Lower leg skin (tissue), 4 donors: Measurements from ENCODE around the gene GALK2. TPM values are rescaled to one million over a fixed set of nuclear protein-coding genes. Genes with fewer than 3 reads are reported as not detected.
"Not testable (repeated sequence)": the region's sequence is repeated elsewhere in the genome, so short reads cannot be mapped to it uniquely, and the experiment has no call there.

Source experiments
- DNase-seq, 2 donors: peaks; one replicate each; pipeline ENCODE4 v3.0.0-alpha.2; 2019; ENCODE audit warnings: low spot score in 2 of 2
- H3K4me3 ChIP-seq: fragments of 200-600 bp; sonication (generic); 2 replicates; pipeline ENCODE4 v1.5.1; 2017; ENCODE audit warnings: mild to moderate bottlenecking, low read depth; ENCODE audit not compliant: poor library complexity, severe bottlenecking
- POLR2A ChIP-seq, 2 donors: fragments of 450-650 bp; IDR thresholded peaks; one replicate each; pipeline ENCODE4 v1.6.1; 2016 to 2017; ENCODE audit warnings: antibody characterized with exemption in 2 of 2, mild to moderate bottlenecking in 1 of 2, moderate library complexity in 1 of 2
- WGBS, 2 donors: methylation state at CpG; one replicate each; pipeline ENCODE4 v1.1.5; 2018; 5-methylcytosine and 5-hydroxymethylcytosine counted together
- intact Hi-C: fragments of 100-400 bp; cut with DNase I; formaldehyde crosslinking; loops from one replicate; pipeline ENCODE4 v1.15.0; 2023; ENCODE audit warnings: low total_unique reads
- total RNA-seq, 4 donors: library from RNA; depleted of rRNA; stranded (reverse); fragments of >200 nt; gene quantifications; one replicate each; pipeline ENCODE4 v1.1.0, GENCODE V29; 2016
- TF ChIP-seq, protein P1 (sequence below), 3 donors: fragments of 450-650 bp; IDR thresholded peaks; one replicate each; pipeline ENCODE4 v1.5.1; 2016; ENCODE audit warnings: antibody characterized with exemption in 3 of 3, mild to moderate bottlenecking in 3 of 3, moderate library complexity in 2 of 3

The GALK2 gene
- total RNA-seq, 4 donors from 2014 or later = 20.7 to 35.4 (median 27.8) TPM

DNA sequence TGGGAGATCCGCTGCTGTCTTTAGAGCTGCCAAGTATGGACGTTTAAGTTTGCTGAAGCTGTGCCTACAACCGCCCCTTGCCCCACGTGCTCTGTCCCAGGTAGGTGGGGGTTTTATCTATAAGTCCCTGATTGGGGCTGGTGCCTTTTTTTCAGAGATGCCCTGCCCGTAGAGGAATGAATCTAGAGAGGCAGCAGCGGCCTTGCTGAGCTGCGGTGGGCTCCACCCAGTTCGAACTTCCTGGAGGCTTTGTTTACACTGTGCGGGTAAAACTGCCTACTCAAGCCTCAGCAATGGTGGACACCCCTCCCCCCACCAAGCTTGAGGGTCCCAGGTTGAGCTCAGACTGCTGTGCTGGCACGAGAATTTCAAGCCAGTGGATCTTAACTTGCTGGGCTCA is 169.6 kb downstream of the GALK2 start:
- intact Hi-C loops = no loop called here
- DNase-seq = no peak
- no peak for TF ChIP-seq POLR2A (IDR thresholded peaks at IDR 0.05)
- TF ChIP-seq, protein P1, sequence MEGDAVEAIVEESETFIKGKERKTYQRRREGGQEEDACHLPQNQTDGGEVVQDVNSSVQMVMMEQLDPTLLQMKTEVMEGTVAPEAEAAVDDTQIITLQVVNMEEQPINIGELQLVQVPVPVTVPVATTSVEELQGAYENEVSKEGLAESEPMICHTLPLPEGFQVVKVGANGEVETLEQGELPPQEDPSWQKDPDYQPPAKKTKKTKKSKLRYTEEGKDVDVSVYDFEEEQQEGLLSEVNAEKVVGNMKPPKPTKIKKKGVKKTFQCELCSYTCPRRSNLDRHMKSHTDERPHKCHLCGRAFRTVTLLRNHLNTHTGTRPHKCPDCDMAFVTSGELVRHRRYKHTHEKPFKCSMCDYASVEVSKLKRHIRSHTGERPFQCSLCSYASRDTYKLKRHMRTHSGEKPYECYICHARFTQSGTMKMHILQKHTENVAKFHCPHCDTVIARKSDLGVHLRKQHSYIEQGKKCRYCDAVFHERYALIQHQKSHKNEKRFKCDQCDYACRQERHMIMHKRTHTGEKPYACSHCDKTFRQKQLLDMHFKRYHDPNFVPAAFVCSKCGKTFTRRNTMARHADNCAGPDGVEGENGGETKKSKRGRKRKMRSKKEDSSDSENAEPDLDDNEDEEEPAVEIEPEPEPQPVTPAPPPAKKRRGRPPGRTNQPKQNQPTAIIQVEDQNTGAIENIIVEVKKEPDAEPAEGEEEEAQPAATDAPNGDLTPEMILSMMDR (IDR thresholded peaks at IDR 0.05) = no peak
- WGBS, 2 donors = 92 to 95% methylated on average over 8 to 9 of the region's 10 CpGs
- H3K4me3 ChIP-seq = no peak overlapping the region

DNA sequence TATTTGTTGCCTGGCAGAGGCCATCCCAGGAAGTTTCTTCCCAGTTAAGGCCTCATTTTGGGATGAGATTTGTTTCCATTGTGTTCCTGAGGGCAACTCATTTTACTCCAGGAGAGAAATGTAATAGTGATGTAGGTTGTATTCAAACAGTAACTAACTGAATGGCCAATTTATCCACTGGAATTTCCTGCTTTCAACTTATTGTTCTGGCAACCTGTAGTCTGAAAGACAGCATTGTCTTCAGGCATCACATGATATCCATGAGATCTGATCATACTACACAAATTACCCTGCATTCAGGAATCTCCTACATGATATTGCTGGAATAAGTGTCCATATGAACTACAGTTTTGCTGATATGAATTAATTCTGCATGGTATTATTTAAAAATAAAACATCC is 173.5 kb downstream of the GALK2 start:
- no peak overlapping the region for H3K4me3 ChIP-seq
- TF ChIP-seq POLR2A (IDR thresholded peaks at IDR 0.05) = no peak
- TF ChIP-seq, protein P1 (IDR thresholded peaks at IDR 0.05) = no peak
- no peak for DNase-seq
- intact Hi-C loops = no loop called here

DNA sequence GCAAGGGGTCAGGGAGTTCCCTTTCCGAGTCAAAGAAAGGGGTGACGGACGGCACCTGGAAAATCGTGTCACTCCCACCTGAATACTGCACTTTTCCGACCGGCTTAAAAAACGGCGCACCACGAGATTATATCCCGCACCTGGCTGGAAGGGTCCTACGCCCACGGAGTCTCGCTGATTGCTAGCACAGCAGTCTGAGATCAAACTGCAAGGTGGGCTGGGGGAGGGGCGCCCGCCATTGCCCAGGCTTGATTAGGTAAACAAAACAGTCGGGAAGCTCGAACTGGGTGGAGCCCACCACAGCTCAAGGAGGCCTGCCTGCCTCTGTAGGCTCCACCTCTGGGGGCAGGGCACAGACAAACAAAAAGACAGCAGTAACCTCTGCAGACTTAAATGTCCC is 184.4 kb downstream of the GALK2 start:
- intact Hi-C loops, H3K4me3 ChIP-seq, DNase-seq: not testable (repeated sequence)
- WGBS, 2 donors = 88 to 91% methylated on average over 16 to 17 of the region's 17 CpGs

DNA sequence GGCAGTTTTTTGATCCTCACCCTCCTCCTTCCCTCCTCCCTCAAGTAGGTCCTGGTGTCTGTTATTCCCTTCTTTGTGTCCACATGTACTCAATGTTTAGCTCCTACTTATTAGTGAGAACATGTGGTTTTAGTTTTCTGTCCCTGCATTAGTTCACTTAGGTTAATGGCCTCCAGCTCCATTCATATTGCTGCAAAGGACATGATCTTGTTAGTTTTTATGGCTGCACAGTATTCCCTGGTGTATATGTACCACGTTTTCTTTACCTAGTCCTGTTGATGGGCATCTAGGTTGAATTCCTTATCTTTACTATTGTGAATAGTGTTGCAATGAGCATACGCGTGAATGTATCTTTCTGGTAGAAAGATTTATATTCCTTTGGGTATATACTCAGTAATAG is 191.3 kb downstream of the GALK2 start:
- intact Hi-C loops = no loop called here
- H3K4me3 ChIP-seq = no peak overlapping the region
- TF ChIP-seq, protein P1 (IDR thresholded peaks at IDR 0.05) = no peak
- no peak for TF ChIP-seq POLR2A (IDR thresholded peaks at IDR 0.05)
- WGBS, 2 donors = 82 to 86% methylated on average over 3 of the region's 3 CpGs
- no peak for DNase-seq

DNA sequence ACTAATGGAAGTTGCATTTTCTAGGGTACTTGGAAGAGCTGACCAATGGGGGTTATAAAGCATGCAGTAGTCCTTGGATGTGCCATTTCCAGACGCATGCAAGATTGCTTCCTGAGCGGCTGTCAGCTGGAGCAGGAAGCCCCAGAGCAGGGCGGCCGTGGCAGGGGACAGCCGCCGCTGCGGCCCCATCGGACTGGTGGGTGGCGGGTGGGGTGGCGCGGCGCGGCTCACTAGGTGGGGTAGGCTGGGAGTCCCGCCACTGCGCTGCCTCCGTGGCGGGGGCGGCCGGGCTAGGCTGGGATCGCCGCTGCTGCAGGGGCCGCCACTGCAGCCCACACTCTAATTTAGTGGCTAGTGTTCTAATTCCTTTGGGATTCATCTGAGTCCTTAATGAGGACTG is 196.4 kb downstream of the GALK2 start:
- 97% methylated on average over 22 of the region's 22 CpGs for WGBS, 2 donors
- TF ChIP-seq, protein P1 (IDR thresholded peaks at IDR 0.05) = no peak
- no peak for TF ChIP-seq POLR2A (IDR thresholded peaks at IDR 0.05)
- no peak for DNase-seq
- no peak overlapping the region for H3K4me3 ChIP-seq
- intact Hi-C loops = no loop called here

DNA sequence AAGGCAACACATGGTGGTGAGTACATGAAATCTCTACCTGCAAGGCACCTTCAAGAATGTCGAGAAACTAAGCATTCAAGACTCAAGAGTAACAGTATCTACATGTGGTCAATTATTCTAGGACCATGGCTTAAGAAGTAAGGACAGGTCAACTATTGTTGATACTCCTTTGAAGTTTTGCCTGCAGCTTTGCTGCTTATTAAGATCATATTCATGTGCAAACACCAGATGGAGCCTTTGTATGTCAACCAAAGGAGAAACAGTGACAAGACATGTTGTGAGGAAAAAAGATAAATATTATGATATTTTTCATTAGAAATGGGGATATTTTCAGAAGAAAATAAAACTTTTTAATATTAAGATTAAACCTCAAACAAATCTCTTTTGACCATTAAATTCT is 200.7 kb downstream of the GALK2 start:
- intact Hi-C loops = no loop called here
- TF ChIP-seq, protein P1 (IDR thresholded peaks at IDR 0.05) = no peak
- TF ChIP-seq POLR2A (IDR thresholded peaks at IDR 0.05) = no peak
- no peak for DNase-seq
- H3K4me3 ChIP-seq = no peak overlapping the region
- 88 to 97% methylated on average over 1 of the region's 1 CpG for WGBS, 2 donors
